Activated T-helper 1 cell treated with Interleukin-2 at 50 U/mL for 16 hours (primary cell): Measurements from ENCODE around the gene ANKS1A.
"Not testable (repeated sequence)": the region's sequence is repeated elsewhere in the genome, so short reads cannot be mapped to it uniquely, and the experiment has no call there.

Source experiments
- DNase-seq: peaks from one replicate; pipeline ENCODE4 v3.0.0-alpha.2; 2020; ENCODE audit warnings: low read depth

Gene ANKS1A

DNA sequence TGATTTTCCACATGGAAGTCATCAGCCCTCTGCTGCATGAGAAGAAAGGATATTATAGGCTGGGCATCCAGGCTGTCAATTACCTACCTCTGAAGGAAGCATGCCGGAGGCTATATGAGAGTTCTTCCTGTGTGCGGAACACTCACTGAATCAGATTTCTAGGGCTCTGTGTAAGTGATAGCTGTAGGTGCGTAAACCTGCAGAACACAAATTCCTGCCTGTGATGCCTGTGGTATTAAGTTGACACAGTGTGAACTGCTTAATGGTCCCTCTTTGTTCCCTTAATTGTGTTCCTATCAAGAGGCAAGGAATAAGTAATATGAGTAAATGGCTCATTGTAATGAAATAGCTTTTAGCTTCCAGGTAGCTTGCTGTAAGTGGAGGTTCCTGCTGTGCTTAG lies 103.3 kb downstream of the ANKS1A start:
- DNase-seq = no peak

GRCh38 chr6:34993213-34993612 lies 104.2 kb downstream of the ANKS1A start:
- DNase-seq = no peak

DNA sequence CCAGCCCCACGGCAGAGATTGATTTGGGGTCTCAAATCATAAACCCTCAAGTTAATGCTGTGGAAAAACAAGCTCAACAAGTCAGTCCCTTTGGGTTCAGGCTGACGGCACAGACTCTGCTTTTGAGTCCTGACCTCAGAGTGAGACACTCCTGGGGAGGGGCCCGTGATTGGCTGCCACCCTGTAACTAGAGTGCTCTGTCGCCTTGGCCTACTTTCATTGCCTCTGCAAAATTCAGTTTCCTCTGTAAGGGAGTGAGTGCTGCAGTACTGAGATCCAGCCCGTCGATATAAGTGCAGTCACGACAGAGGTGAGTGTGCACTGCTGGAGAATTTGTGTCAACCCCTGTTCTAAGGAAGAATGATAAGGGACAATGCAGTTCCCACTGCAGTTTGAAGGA lies 105.6 kb downstream of the ANKS1A start:
- no peak for DNase-seq

DNA sequence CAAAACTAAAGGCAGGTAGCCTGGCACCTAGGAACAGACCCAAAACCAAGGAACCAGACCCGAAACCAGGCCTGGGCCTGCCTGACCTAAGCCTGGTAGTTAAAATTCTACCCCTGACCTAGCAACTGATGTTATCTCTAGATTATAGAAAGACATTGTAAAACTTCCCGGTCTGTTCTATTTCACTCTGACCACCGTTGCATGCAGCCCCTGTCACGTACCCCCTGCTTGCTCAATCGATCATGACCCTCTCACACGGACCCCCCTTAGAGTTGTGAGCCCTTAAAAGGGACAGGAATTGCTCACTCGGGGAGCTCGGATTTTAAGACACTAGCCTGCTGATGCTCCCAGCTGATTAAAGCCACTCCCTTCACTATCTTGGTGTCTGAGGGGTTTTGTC lies 109.4 kb downstream of the ANKS1A start:
- DNase-seq = not testable (repeated sequence)

GRCh38 chr6:34999153-34999552 lies 110.1 kb downstream of the ANKS1A start:
- DNase-seq = not testable (repeated sequence)

GRCh38 chr6:34999962-35000361 lies 110.9 kb downstream of the ANKS1A start:
- DNase-seq = not testable (repeated sequence)

DNA sequence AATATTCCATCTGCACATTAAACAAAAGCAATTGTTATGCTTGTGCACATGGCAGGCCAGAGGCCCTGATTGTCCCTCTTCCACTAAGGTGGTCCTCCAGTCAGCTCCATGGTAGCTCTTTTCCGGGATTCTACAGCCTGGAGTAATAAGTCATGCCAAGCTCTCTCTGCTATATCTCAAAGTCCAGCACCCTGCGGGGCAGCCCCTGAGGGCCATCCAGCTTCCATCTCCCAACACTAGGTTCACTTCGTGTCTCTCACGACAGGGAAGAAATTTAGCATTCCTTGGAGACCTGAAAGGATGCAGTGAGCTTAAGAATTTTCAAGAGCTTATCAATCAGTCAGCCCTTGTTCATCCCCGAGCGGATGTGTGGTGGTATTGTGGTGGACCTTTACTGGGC lies 112.3 kb downstream of the ANKS1A start:
- not testable (repeated sequence) for DNase-seq

GRCh38 chr6:35003886-35004530 lies 115.0 kb downstream of the ANKS1A start:
- not testable (repeated sequence) for DNase-seq

GRCh38 chr6:35007016-35007415 lies 118.0 kb downstream of the ANKS1A start:
- DNase-seq = no peak

DNA sequence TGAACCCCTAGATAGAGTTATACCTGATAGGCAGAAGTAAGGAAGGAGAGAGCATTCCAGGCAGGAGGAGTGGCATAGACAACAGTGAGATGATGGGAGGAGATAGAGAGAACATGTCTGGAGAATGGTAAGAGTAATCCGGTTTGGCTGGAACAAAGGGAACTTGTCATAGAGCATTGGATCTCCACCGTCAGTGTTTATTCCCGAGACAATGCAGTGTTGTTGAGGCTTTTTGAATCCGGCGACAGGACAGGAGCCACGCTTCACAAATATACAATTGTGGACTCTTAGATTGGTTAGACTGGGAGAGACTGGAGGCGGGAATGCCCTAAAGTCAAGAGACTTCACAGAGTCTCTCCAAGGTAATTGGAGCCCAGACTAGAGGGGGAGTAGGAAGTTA lies 119.8 kb downstream of the ANKS1A start:
- no peak for DNase-seq

DNA sequence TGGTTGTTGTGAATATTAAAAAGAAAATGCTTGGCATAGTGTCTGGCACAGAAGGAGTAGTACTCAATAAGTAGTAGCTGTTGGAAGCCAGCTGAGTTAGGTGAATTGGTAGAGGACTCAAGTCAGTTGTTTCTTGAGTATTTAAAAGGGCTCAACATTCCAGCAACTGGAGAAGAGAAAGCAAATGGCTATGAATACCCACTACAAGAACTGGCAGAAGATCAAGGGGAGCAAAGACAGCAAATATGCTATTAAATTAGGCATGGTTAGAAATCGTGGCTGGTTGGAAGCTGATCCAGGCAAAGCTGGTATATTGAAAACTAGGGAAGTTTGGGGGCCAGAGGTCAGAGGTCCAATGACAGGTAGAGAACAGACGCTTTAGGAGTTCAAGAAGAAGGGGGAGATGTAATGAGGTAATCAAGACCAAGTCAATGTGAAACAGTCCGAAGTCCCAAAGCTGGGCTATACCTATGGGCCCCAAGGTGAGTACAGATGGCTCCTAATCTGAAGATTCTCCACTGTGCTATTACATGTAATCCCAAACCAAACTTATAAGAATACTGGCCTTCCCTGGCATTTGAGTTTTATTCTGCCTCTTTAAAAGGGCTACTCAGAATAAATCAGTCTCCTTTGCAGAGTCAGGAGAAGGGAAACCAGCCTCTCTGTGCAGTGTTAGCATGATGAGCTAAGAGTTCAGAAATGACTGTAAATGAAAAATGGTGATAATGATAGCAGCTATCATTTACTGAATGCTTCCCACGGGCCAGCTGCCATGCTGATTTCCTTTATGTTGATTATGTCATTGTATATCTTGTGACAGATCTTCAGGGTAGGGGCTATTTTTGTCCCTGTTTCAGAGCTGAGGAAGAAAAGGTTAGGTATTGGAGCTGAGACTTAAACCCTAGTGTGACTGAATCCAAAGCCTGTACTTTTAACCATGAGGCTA lies 122.3 kb downstream of the ANKS1A start:
- no peak for DNase-seq

- DNase-seq = no peak
Observed at GRCh38 chr6:35013701-35014100, 124.6 kb downstream of the ANKS1A start.

DNA sequence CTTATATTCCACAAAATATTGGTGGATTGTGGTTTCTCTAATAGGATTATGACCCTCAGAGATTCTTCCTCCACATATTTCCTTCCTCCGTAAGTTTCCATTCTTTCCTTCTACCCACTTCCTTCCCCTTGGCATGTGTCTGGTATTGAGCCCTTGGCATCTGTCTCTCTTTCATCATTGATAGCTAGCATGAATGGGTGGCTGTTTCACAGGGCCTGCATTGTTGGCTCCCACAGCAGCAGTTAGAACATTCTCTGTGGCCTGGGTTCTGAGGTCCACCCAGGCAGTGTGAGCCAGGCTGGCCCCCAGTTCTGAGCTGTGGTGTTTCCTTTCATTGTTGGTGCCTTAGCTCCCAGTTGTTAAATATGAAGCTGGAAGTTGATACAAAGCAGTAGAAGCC lies 125.3 kb downstream of the ANKS1A start:
- no peak for DNase-seq

- DNase-seq = no peak
Observed at GRCh38 chr6:35014786-35015185, 125.7 kb downstream of the ANKS1A start.

- no peak for DNase-seq
Observed at GRCh38 chr6:35015476-35015875, 126.4 kb downstream of the ANKS1A start.

- DNase-seq = no peak
Observed at GRCh38 chr6:35015996-35016395, 126.9 kb downstream of the ANKS1A start.

DNA sequence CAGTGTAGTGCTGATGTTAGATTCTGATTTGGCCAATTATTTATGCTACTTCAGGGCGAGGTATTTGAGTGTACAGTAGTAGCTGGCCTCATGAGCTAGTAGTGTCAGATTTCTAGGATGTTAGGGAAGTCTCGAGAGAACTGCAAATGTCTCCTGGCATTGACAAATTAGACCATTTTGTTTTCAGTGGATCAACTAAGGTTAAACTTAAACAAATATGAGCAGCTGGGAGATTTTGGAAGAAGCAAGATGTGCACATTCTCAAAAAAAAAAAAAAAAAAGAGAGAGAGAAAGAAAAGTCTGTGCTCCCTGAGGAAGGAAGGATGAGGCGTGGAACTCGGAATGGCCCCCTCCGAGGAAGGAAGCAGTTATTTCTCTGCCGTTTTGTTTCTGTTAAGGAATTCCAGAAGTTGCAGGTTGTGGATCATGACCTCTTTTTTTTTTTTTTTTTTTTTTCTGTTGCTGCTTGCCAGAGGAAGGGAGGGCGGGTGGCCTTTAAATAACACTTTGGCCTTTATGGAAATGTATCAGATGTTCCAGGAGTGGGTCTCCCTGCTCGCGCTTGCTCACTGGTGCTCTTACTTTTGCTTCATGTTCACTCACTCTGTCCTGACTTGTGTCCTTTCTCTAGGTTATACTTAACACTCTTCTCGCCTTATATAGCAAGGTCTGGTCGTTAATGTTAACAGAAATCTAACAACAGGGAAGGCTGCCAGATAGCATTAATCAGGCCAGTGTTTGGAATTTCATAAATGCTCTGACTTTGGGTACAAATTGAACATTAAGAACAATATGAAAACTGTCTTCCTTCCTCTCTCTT lies 127.7 kb downstream of the ANKS1A start:
- DNase-seq = no peak

DNA sequence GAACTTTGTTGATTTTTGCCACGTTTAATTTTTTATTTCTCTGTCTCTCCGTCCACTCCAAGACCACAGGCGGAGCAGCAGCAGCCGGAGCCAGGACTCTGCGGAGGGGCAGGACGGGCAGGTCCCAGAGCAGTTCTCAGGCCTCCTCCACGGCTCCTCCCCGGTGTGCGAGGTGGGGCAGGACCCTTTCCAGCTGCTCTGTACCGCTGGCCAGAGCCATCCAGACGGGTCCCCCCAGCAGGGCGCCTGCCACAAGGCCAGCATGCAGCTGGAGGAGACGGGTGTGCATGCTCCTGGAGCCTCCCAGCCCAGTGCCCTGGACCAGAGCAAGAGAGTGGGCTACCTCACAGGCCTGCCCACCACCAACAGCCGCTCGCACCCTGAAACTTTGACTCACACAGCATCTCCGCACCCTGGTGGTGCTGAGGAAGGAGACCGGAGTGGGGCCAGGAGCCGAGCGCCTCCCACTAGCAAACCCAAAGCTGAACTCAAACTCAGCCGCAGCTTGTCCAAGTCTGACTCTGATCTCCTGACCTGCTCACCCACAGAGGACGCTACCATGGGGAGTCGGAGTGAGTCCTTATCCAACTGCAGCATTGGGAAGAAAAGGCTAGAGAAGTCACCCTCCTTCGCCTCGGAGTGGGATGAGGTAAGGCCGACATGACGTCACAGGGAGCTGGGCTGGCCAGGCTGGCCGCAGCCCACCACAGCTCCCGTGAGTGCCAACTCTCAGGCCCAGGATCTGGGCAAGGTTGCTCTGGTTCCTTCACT lies 128.5 kb downstream of the ANKS1A start:
- DNase-seq = no peak

GRCh38 chr6:35018182-35018519 lies 129.1 kb downstream of the ANKS1A start:
- no peak for DNase-seq

GRCh38 chr6:35018746-35019145 lies 129.7 kb downstream of the ANKS1A start:
- no peak for DNase-seq

GRCh38 chr6:35019171-35019570 lies 130.1 kb downstream of the ANKS1A start:
- DNase-seq = no peak

- DNase-seq = no peak
Observed at GRCh38 chr6:35019831-35020230, 130.8 kb downstream of the ANKS1A start.
